GM11168 (cell line): ENCODE measurements around the gene EIF3CL.
"Not testable (repeated sequence)": the region's sequence is repeated elsewhere in the genome, so short reads cannot be mapped to it uniquely, and the experiment has no call there.

Source experiments
- in situ Hi-C: fragments of 300-500 bp; cut with MboI; formaldehyde crosslinking; loops from one replicate; pipeline ENCODE4 v1.12.0; 2022; ENCODE audit warnings: low sequenced_read_pairs; ENCODE audit not compliant: unreplicated experiment

The EIF3CL gene

GRCh38 chr16:28364268-28365173 is 39.1 kb downstream of the EIF3CL start:
- in situ Hi-C loops: not testable (repeated sequence)

GRCh38 chr16:28363408-28363807 is 40.2 kb downstream of the EIF3CL start, which contains the start of gene NPIPB6:
Gene NPIPB6 (minus strand): TSS chr16:28363508. CDS start chr16:28362822, 686 bp downstream.
- in situ Hi-C loops: not testable (repeated sequence)

GRCh38 chr16:28362600-28362999 is 41.0 kb downstream of the EIF3CL start:
- in situ Hi-C loops: not testable (repeated sequence)

- in situ Hi-C loops: not testable (repeated sequence)
Measured at GRCh38 chr16:28338230-28338629, 65.4 kb downstream of the EIF3CL start.

DNA sequence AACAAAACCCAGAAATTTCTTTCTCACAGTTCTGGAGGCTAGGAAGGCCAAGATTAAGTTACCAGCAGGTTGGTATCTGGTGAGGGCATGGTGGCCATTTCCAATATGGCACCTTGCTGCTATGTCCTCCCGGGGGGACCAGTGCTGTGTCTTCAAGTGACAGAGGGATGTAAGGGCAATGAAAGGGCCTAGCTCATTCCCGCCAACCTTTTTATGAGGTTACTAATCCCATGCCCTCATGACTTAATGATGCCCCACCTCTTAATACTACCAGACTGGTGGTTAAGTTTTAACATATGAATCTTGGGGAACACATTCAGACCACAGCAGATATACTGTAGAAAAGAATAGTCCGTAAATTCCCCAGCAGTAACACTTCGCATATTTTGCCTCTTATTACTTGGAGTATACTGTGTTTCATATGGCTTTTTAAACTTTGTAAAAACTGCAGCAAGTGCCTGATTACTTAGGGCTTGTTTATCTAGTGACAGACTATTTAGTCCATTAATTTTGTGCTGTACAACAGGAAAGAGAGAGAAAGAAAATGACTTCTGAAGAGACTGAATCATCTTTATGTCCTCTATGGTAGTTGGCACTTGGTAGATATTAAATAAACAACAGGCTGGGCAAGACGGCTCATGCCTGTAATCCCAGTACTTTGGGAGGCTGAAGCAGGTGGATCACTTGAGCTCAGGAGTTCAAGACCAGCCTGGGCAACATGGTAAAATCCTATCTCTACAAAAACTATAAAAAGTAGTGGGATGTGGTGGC is 66.5 kb downstream of the EIF3CL start:
- in situ Hi-C loops: not testable (repeated sequence)

DNA sequence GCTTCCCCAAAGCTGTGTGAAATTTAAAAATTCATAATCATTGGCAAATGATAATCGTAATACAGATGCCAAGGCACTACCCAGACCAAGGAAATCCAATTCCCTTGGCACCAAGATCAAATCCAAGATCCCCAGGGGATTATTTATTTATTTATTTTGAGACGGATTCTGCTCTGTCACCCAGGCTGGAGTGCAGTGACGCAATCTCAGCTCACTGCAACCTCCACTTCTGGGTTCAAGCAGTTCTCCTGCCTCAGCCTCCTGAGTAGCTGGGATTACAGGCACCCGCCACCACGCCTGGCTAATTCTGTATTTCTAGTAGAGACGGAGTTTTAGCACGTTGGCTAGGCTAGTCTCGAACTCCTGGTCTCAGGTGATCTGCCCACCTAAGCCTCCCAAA is 68.0 kb downstream of the EIF3CL start:
- in situ Hi-C loops: not testable (repeated sequence)

GRCh38 chr16:28332632-28333031 is 71.0 kb downstream of the EIF3CL start:
- in situ Hi-C loops: not testable (repeated sequence)

DNA sequence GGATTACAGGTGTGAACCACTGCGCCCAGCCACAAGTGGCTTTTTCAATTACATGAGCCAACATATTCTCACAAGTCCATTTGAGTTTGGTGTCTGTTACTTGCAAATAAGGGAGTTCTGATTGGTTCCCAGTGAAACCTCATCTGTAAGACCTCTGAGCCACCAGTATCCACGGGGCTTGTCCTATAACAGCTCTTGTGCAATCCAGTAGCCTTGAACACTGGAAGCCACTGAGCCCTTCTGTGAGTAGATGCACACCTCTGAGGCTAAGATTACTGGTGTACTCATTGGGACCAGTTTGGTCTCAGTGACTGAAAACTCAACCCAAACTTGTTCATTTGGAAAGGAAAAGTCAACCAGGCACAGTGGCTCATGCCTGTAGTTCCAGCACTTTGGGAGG is 72.7 kb downstream of the EIF3CL start:
- in situ Hi-C loops: not testable (repeated sequence)

DNA sequence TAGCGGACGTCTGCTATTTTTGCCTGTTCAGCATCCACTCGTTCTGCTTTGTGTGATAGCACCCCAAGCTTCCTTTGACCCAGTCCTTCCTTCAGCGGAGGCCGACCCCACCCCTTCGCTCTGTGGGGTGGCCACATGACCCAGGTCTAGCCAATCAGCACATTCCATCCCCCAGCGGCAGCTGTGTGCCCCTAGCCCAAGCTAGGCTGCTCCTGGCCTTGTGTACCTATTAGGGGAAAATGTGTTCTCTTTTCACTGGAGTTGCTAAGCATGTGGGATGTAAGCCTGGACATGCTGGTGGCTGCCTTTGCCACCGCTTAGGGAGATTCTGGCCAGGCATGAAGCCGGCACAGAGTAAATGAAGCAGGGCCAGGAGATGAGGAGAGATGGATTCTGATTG is 73.4 kb downstream of the EIF3CL start:
- in situ Hi-C loops: not testable (repeated sequence)
